Glomerular visceral epithelial cell (primary cell): Measurements from ENCODE around the gene NOS2.

ENCODE experiments used
- DNase-seq: peaks from one replicate; pipeline ENCODE4 v3.0.0-alpha.2; 2016; ENCODE audit errors: extremely low spot score

The NOS2 gene

GRCh38 chr17:27819145-27819544, 18.8 kb upstream of the NOS2 start:
- no peak for DNase-seq

DNA sequence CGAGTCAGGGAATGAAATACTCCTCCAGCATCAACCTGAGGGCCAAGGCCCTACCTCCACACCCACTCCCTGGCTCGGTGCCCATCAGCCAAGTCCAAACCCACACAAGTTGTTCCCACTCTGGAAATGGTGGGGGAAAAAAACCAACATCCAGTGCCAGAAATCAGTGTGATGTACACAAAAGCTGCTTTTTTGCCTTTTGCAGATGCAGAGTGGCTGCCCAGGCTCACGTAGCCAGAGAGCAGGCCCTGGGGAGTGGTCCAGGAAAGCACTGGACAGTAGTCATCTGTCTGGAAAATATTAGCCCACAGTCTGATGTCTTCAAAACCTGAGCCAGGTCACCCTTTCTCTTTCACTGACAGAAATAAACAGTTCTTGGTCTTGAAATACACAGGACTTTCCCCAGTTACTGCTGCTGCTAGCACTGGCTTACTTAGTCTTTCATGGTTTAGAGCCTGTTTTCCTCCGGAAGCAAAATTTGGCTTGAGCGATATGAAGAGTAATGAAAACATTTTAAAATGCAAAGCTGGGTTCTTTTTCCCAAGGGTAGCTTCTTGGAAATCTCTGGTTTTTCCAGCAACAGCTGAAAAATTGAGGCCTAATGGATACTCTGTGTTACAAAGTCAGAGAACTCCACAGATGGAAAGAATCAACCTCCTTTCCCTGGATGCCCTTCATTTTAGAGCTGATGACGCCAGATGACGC, 18.2 kb upstream of the NOS2 start:
- DNase-seq: no peak

DNA sequence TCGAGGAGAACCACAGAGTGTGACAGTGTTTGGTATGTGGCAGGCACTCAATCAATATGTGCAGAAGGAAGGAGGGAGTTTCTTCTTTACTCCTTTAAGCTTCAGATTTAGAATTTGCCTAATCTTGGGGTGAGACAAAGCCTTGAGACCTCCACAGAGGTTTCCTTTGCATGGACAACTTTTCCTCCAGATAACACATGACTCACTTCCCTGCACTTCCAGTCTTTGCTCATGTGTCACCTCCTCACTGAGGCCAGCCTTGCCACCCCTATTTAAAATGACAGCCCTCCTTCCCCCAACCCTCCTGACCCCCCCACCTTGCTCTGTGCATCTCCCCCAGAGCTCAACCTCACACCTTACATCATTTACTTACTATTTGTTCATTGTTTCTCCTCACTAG, 17.4 kb upstream of the NOS2 start:
- no peak for DNase-seq

DNA sequence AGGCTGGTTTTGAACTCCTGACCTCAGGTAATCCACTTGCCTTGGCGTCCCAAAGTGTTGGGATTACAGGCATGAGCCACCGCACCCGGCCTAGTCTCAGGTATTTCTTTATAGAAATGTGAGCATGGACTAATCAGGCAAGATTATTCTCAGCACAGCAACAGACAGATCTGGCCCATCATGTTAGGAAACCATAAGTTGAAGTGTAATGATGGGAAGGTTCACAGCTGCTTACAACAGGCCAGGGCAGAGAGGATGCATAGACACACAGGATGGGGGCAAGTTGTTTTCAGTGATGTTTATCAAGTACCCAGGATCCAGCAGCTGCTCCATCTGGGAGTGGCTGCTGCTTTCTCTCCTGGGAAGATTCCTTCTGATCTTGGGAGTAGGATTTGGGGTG, 16.6 kb upstream of the NOS2 start:
- DNase-seq: no peak

DNA sequence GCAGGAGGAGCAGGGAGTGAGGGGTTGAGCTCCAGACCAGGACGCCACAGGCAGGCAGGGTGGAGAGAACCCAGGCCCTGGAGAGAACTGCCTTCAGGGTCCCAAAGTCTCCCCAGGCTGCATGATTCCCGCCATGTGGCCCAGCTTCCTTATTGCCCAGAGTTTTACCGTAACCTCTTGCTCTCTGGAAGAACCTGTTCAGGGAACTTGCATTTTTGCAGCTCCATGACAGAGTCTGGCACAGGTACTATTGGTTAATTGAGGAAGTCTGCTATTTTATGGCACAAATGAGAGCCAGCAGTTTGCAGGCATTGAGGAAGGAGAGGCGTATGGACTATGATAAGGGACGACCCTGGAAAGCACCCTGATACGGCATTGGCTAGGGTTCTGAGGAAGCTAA, 11.6 kb upstream of the NOS2 start:
- DNase-seq: no peak

- DNase-seq: no peak
These were observed 10.7 kb upstream of the NOS2 start for GRCh38 chr17:27810902-27811557.

DNA sequence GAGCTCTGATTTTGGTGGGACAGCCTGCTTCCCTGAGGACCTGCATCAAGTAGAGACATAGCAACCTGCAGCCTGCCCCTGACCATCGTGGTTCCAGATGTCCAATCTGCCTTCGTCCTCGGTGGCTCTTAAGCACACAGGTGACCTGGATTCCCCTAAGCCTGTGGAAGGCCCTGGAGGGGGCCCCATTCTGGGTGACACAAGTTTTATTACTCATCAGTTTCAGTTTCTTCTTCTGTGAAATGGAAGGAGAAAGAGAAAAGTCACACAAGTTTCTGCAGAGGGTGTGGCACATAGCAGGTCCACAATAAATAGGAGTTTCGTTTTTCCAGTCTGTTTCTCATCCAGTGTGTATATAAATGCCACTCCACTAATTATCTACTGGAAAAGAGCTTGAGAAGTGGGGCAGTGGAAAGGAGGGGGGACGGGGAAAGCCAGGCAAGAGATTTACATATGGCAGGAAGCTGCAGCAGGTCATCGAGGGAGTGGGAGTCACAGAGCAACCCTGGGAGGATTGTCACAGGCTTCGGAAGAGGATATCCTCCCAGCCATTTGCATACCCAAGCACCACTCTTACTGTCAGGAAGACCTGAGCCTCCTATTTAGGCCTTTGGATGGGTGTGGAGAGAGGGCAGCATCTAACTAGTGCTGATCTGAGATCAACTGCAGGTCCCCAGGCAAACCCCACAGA, 10.0 kb upstream of the NOS2 start:
- DNase-seq: no peak

GRCh38 chr17:27809555-27809954, 9.2 kb upstream of the NOS2 start:
- DNase-seq: no peak

DNA sequence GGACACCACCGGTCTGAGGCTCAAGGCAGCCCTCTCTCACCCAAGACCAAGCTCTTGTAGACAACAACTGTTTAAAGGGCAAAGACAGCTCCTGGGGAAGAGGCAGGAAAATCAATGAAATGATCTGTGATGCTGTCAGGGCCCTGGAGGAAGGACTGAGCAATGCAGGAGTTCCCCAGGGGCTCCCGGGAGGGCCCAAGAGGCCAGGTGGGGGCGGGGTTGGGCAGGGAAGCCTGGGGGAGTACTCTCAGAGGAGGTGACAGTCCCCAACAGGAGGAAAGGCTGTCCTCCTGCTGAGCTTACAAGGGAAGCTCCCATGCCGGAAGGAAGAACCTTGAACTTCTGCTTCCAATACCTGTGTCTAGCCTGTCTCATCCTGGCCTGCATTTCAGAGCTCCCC, 8.3 kb upstream of the NOS2 start:
- no peak for DNase-seq

- no peak for DNase-seq
These were observed 7.5 kb upstream of the NOS2 start for GRCh38 chr17:27807567-27808470.

- DNase-seq: peak; percentile 87
These were observed 5.3 kb upstream of the NOS2 start for GRCh38 chr17:27805520-27806146.

DNA sequence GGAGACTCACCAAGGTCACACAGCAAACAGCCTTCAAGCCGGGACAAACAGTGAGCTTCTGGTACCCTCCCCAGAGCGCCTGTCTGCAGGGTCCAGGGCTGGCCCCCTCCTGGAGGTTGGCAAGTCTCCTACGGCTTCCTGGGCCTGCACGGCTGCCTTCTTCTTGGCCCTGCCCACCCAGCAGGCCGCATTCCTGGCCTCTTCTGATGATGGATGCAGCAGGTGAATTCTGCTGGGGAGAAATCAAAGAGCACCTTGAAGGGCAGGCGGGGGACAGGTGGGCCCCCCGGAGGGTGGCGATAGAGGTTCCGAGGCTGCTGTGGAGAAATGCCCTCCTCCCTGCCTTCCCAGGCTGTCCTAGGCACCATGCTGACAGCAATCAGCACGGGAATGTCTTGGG, 3.8 kb upstream of the NOS2 start:
- no peak for DNase-seq

GRCh38 chr17:27802962-27803680, 2.8 kb upstream of the NOS2 start:
- no peak for DNase-seq

DNA sequence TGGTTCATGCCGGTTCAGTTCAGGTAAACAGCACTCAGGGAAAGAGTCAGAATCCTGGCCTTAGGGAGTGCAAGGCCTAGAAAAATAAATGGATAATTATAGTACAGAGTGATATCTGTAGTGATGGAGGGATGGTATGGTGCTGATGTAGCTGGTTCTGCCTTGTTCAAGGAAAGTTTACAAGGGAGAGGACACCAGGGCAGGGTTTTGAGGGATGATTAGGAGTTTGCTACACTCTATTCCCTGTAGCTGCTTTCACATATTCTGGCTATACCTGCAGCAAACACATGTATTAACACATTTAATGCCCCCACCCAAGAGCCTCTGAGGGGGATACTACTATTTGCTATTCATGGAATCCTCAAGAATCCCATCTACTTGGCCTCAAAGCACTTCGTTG, 1.7 kb upstream of the NOS2 start:
- DNase-seq: no peak

GRCh38 chr17:27798376-27798775, 2.0 kb downstream of the NOS2 start:
- DNase-seq: no peak

GRCh38 chr17:27797390-27798091, 2.8 kb downstream of the NOS2 start:
- DNase-seq: no peak

- DNase-seq: no peak
These were observed 6.3 kb downstream of the NOS2 start for GRCh38 chr17:27793906-27794569.

DNA sequence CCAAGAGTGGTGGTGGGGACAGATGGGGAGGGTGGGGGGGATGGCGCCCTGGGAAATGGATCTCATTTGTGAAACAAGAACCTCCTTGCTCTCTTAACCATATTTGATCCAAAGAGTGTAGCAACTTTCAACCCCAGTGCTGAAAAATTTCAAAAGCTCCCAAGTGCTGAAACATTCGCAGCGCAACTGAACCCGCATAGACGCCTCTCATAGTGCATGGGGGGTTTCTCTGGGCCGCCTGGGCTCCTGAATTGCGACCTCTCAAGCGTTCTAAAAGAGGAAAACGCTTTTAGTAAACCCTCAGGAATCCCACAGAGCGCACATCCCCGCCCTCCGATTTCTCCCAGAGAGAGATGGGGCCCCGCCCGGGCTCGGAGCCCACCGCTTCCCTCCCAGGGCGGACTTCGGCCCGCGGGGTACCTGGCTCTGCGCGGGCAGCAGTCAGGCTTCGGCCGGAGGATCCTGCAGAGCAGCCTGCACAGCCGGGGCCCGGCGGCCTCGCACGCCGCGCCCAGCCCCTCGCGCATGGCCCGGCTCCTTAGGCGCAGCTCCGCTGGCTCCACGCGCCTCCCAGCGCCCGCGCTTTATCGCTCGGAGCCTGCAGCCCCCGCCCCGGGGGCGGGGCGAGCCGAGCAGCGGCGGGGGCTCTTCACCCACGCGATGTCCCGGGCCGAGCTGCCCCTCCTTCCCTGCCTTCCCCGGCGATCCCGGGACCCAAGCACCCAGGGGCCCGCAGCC, 7.0 kb downstream of the NOS2 start:
- DNase-seq: no peak

GRCh38 chr17:27792095-27792494, 8.2 kb downstream of the NOS2 start:
- no peak for DNase-seq
